ENCODE measurements around the gene ISLR.

The ISLR gene

GRCh38 chr15:74173380-74174218, at the start of gene ISLR:
TSS of gene ISLR (plus strand) at chr15:74173710. CDS start at chr15:74174859, 1,149 bp downstream.
- no peak for DNase-seq

GRCh38 chr15:74124196-74124595, 49.3 kb upstream of the ISLR start:
- no peak for DNase-seq

GRCh38 chr15:74124759-74125158, 48.8 kb upstream of the ISLR start:
- DNase-seq: no peak

- DNase-seq: peak; percentile 99
Observed at GRCh38 chr15:74127255-74127953, 46.1 kb upstream of the ISLR start.

GRCh38 chr15:74127954-74128784, 45.3 kb upstream of the ISLR start:
- DNase-seq: no peak

- DNase-seq: no peak
Observed at GRCh38 chr15:74128785-74129585, 44.5 kb upstream of the ISLR start.

- DNase-seq: peak; percentile 90
Observed at GRCh38 chr15:74129586-74130154, 43.8 kb upstream of the ISLR start.

GRCh38 chr15:74130155-74130848, 43.2 kb upstream of the ISLR start, which contains the start of gene ISLR2:
TSS of gene ISLR2 (plus strand) at chr15:74130586. CDS start at chr15:74132755, 2,169 bp downstream.
- no peak for DNase-seq

- no peak for DNase-seq
Observed at GRCh38 chr15:74130849-74131627, 42.5 kb upstream of the ISLR start.

GRCh38 chr15:74131628-74132413, 41.7 kb upstream of the ISLR start:
- peak; percentile 76 for DNase-seq

GRCh38 chr15:74132681-74133651, 40.5 kb upstream of the ISLR start:
- peak; percentile 83 for DNase-seq

- peak; percentile 68 for DNase-seq
Observed at GRCh38 chr15:74133694-74134386, 39.7 kb upstream of the ISLR start.

- peak; percentile 90 for DNase-seq
Observed at GRCh38 chr15:74134387-74135027, 39.0 kb upstream of the ISLR start.

GRCh38 chr15:74135041-74135565, 38.4 kb upstream of the ISLR start:
- no peak for DNase-seq

- no peak for DNase-seq
Observed at GRCh38 chr15:74136540-74136813, 37.0 kb upstream of the ISLR start.

- peak; percentile 76 for DNase-seq
Observed at GRCh38 chr15:74136814-74137536, 36.5 kb upstream of the ISLR start.

All from retina (tissue), 1 donor.